ENCODE results near the gene KL. TPM values are rescaled to one million over a fixed set of nuclear protein-coding genes. Genes with fewer than 3 reads are reported as not detected.

Gene KL
- total RNA-seq, 1 experiment from 2014 or later = 0.52 TPM

DNA sequence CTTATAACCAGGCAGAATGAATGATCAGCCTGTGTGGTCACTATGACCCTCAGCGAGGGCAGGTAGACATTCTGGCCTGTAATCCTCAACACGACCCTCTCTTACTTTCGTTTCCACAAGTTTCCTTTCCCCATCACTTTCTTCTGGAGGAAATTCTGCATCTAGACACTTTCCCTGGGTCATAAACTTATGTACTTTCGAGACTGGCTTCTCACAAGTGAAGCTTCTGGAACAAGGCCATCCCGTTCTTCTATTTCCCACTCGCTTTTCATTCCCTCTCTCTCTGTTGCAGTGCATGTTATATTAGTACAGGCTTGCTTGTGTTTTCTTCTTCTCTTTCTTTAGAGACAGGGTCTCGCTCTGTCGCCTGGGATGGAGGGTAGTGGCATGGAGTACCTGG is 23.1 kb upstream of the KL start:
- no peaks in the 10 kb centered on the region for H3K36me3 Mint-ChIP-seq (ENCODE audit: insufficient read depth, unreplicated experiment)
- no peak overlapping the region for H3K4me3 Mint-ChIP-seq (ENCODE audit: low read depth, unreplicated experiment)
- no peaks in the 10 kb centered on the region for H3K9me3 Mint-ChIP-seq (ENCODE audit: low read depth, unreplicated experiment)
- TF ChIP-seq, protein P1, sequence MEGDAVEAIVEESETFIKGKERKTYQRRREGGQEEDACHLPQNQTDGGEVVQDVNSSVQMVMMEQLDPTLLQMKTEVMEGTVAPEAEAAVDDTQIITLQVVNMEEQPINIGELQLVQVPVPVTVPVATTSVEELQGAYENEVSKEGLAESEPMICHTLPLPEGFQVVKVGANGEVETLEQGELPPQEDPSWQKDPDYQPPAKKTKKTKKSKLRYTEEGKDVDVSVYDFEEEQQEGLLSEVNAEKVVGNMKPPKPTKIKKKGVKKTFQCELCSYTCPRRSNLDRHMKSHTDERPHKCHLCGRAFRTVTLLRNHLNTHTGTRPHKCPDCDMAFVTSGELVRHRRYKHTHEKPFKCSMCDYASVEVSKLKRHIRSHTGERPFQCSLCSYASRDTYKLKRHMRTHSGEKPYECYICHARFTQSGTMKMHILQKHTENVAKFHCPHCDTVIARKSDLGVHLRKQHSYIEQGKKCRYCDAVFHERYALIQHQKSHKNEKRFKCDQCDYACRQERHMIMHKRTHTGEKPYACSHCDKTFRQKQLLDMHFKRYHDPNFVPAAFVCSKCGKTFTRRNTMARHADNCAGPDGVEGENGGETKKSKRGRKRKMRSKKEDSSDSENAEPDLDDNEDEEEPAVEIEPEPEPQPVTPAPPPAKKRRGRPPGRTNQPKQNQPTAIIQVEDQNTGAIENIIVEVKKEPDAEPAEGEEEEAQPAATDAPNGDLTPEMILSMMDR (IDR thresholded peaks at IDR 0.05; ENCODE audit: unreplicated experiment) = no peak
- H3K4me1 Mint-ChIP-seq (ENCODE audit: low read depth, unreplicated experiment) = no peaks in the 10 kb centered on the region
- CTCF ChIA-PET = no interaction called here
- intact Hi-C loops (cut with micrococcal nuclease; ENCODE audit: unreplicated experiment) = no loop called here
- H3K27ac Mint-ChIP-seq (ENCODE audit: unreplicated experiment) = no peak overlapping the region
- peaks cover 21% of the 10 kb centered on the region for H3K27me3 Mint-ChIP-seq (ENCODE audit: unreplicated experiment)
- no peak for DNase-seq
- BruUV-seq (replicated peaks) = no TSS peak

DNA sequence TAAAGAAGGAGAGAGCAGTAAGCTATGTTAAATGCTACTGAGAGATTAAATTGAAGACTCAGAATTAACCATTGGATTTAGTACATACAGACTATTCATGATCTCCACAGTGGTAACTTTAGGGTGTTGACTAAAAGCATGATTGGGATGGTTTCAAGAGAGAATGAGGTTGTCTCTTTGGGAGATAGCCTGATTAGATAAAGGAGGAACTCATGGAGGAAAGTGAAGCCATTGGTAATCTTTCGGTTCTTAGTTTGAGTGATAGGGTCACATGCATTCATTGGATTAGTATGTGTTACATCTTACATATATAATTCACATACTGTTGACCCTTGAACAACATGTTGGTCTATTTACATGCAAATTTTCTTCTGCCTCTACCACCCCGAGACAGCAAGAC is 18.8 kb upstream of the KL start:
- TF ChIP-seq, protein P1 (IDR thresholded peaks at IDR 0.05; ENCODE audit: unreplicated experiment) = no peak
- intact Hi-C loops (cut with micrococcal nuclease; ENCODE audit: unreplicated experiment) = no loop called here
- no peak for DNase-seq
- BruUV-seq (replicated peaks) = no TSS peak
- Mint-ChIP-seq H3K27me3 (ENCODE audit: unreplicated experiment) (no peaks in the 10 kb centered on the region), H3K4me1 (ENCODE audit: low read depth, unreplicated experiment) (no peaks in the 10 kb centered on the region), H3K9me3 (ENCODE audit: low read depth, unreplicated experiment) (no peaks in the 10 kb centered on the region), H3K36me3 (ENCODE audit: insufficient read depth, unreplicated experiment) (no peaks in the 10 kb centered on the region), H3K4me3 (ENCODE audit: low read depth, unreplicated experiment) (no peak overlapping the region), H3K27ac (ENCODE audit: unreplicated experiment) (no peak overlapping the region)
- CTCF ChIA-PET = no interaction called here

GRCh38 chr13:32998966-32999365 is 17.3 kb upstream of the KL start:
- Mint-ChIP-seq H3K36me3 (ENCODE audit: insufficient read depth, unreplicated experiment) (no peaks in the 10 kb centered on the region), H3K4me3 (ENCODE audit: low read depth, unreplicated experiment) (no peak overlapping the region), H3K4me1 (ENCODE audit: low read depth, unreplicated experiment) (no peaks in the 10 kb centered on the region), H3K9me3 (ENCODE audit: low read depth, unreplicated experiment) (no peaks in the 10 kb centered on the region), H3K27ac (ENCODE audit: unreplicated experiment) (no peak overlapping the region), H3K27me3 (ENCODE audit: unreplicated experiment) (peaks cover 13% of the 10 kb centered on the region)
- BruUV-seq (replicated peaks) = no TSS peak
- intact Hi-C loops (cut with micrococcal nuclease; ENCODE audit: unreplicated experiment) = no loop called here
- TF ChIP-seq, protein P1 (IDR thresholded peaks at IDR 0.05; ENCODE audit: unreplicated experiment) = no peak
- CTCF ChIA-PET = no interaction called here
- no peak for DNase-seq

DNA sequence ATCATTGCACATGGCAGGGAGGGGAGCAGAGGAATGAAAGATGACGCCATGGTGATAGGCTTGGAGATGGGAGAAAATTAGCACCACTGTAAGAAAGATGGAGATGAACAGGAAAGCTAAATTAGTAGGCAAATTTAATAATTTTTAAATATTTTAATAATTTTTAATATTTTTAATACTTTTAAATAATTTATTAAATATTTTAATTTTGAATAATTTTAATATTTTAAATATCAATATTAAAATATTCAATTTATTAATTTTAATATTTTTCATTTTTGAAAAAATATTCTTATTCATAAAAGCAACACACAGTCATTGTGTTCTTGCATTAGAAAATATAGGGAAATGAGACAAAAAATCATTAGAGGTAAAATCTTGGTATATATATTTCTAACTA is 15.9 kb upstream of the KL start:
- no peaks in the 10 kb centered on the region for H3K4me1 Mint-ChIP-seq (ENCODE audit: low read depth, unreplicated experiment)
- H3K9me3 Mint-ChIP-seq (ENCODE audit: low read depth, unreplicated experiment) = no peaks in the 10 kb centered on the region
- TF ChIP-seq, protein P1 (IDR thresholded peaks at IDR 0.05; ENCODE audit: unreplicated experiment) = no peak
- BruUV-seq (replicated peaks) = no TSS peak
- DNase-seq = no peak
- peaks cover 13% of the 10 kb centered on the region for H3K27me3 Mint-ChIP-seq (ENCODE audit: unreplicated experiment)
- intact Hi-C loops (cut with micrococcal nuclease; ENCODE audit: unreplicated experiment) = no loop called here
- H3K4me3 Mint-ChIP-seq (ENCODE audit: low read depth, unreplicated experiment) = no peak overlapping the region
- CTCF ChIA-PET = no interaction called here
- no peak overlapping the region for H3K27ac Mint-ChIP-seq (ENCODE audit: unreplicated experiment)
- H3K36me3 Mint-ChIP-seq (ENCODE audit: insufficient read depth, unreplicated experiment) = no peaks in the 10 kb centered on the region
